Measurements from ENCODE around the gene RELA.

GRCh38 chr11:65624931-65625627, 37.6 kb downstream of the RELA start:
- no peak for TF ChIP-seq CTCF (IDR thresholded peaks at IDR 0.05)
- TF ChIP-seq EZH2 (IDR thresholded peaks at IDR 0.05; ENCODE audit: borderline replicate concordance, insufficient read depth, low read depth, low read length, poor library complexity, severe bottlenecking): no peak

All from B cell (primary cell).